Bronchial epithelial cell (primary cell): Measurements from ENCODE around the gene TKFC. TPM values are rescaled to one million over a fixed set of nuclear protein-coding genes. Genes with fewer than 3 reads are reported as not detected.
A peak's percentile ranks its signal among the peaks of the same experiment; 100 is the strongest.

Experiments
- DNase-seq: peaks from one replicate; pipeline ENCODE4 v3.0.0-alpha.2; 2010; ENCODE audit warnings: low read depth
- FAIRE-seq: peaks from 2 replicates; lab custom pipeline; 2011; peaks lifted over from hg19 to GRCh38; lab: Jason Lieb, UNC
- H3K27me3 ChIP-seq: 2 replicates; pipeline ENCODE4 v1.5.1; 2011; ENCODE audit warnings: low read length; ENCODE audit not compliant: control insufficient read depth, insufficient read depth
- H3K36me3 ChIP-seq: 2 replicates; pipeline ENCODE4 v1.5.1; 2011; ENCODE audit warnings: low read length; ENCODE audit not compliant: control insufficient read depth, insufficient read depth
- H3K4me3 ChIP-seq: 2 replicates; pipeline ENCODE4 v1.5.1; 2011; ENCODE audit warnings: mild to moderate bottlenecking, low read depth, low read length, control low read depth
- total RNA-seq: library from RNA; depleted of rRNA; stranded (reverse); fragments of >200 nt; gene quantifications from 2 replicates; pipeline ENCODE4 v1.2.1, GENCODE V29; 2014
- TF ChIP-seq, protein P1 (sequence below): IDR thresholded peaks from 2 replicates; pipeline ENCODE4 v1.5.1; 2011; ENCODE audit warnings: mild to moderate bottlenecking, moderate library complexity, low read length, control low read depth, inconsistent platforms; ENCODE audit not compliant: insufficient read depth, severe bottlenecking

The TKFC gene
- total RNA-seq, 1 donor from 2014 or later = 22.9 TPM

DNA sequence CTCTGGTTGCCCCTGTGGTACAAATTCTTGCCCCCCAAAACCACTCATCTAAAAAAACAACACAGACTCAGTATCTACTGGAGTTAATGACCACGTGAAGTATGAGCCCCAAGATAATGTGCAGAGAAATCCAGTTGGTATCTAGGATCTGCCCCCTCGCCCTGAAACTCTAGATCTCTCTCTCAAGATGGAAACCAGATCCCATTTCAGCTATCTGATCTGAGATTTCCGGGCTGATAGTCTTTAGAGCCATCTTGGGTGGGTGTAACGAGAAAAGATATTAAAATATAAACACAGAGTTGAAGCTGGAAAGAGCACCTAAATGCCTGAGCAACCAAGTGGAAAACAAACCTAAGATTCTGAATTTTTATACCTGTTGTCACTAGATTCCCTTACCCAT lies 23.9 kb upstream of the TKFC start:
- FAIRE-seq (no peak), DNase-seq (no peak)
- Histone ChIP-seq H3K4me3 (no peak overlapping the region), H3K27me3 (no peaks in the 10 kb centered on the region), H3K36me3 (peaks cover 43% of the 10 kb centered on the region)
- TF ChIP-seq, protein P1, sequence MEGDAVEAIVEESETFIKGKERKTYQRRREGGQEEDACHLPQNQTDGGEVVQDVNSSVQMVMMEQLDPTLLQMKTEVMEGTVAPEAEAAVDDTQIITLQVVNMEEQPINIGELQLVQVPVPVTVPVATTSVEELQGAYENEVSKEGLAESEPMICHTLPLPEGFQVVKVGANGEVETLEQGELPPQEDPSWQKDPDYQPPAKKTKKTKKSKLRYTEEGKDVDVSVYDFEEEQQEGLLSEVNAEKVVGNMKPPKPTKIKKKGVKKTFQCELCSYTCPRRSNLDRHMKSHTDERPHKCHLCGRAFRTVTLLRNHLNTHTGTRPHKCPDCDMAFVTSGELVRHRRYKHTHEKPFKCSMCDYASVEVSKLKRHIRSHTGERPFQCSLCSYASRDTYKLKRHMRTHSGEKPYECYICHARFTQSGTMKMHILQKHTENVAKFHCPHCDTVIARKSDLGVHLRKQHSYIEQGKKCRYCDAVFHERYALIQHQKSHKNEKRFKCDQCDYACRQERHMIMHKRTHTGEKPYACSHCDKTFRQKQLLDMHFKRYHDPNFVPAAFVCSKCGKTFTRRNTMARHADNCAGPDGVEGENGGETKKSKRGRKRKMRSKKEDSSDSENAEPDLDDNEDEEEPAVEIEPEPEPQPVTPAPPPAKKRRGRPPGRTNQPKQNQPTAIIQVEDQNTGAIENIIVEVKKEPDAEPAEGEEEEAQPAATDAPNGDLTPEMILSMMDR = no peak

GRCh38 chr11:61309739-61310138 lies 23.3 kb upstream of the TKFC start:
- Histone ChIP-seq H3K4me3 (no peak overlapping the region), H3K27me3 (no peaks in the 10 kb centered on the region), H3K36me3 (peaks cover 45% of the 10 kb centered on the region)
- TF ChIP-seq, protein P1 = no peak
- DNase-seq = no peak
- FAIRE-seq = no peak

GRCh38 chr11:61310749-61311148 lies 22.3 kb upstream of the TKFC start:
- FAIRE-seq (no peak), DNase-seq (no peak)
- H3K27me3 ChIP-seq = no peaks in the 10 kb centered on the region
- H3K36me3 ChIP-seq = peaks cover 46% of the 10 kb centered on the region
- TF ChIP-seq, protein P1 = no peak
- H3K4me3 ChIP-seq = no peak overlapping the region

DNA sequence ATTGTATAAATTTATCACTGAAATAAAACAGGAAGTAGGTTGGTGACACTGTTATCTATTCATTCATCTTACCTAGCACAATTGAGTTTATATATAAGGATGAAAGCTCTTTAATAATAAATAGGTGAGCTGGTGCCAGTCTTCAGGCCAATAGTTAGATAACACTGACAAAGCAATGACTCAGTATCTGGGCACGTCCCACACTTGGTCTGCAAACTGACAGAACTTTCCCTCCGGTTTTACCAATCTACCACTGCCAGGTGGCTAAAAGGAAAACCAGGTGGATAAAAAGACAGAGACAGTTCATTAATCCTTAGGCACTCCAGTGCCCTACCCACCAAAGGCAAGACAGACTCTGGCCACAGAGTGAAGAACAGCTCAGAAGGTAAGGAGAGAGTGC lies 17.8 kb upstream of the TKFC start:
- H3K4me3 ChIP-seq = no peak overlapping the region
- peaks cover 32% of the 10 kb centered on the region for H3K36me3 ChIP-seq
- DNase-seq (peak; percentile 46), FAIRE-seq (no peak)
- TF ChIP-seq, protein P1 = no peak
- H3K27me3 ChIP-seq = no peaks in the 10 kb centered on the region

DNA sequence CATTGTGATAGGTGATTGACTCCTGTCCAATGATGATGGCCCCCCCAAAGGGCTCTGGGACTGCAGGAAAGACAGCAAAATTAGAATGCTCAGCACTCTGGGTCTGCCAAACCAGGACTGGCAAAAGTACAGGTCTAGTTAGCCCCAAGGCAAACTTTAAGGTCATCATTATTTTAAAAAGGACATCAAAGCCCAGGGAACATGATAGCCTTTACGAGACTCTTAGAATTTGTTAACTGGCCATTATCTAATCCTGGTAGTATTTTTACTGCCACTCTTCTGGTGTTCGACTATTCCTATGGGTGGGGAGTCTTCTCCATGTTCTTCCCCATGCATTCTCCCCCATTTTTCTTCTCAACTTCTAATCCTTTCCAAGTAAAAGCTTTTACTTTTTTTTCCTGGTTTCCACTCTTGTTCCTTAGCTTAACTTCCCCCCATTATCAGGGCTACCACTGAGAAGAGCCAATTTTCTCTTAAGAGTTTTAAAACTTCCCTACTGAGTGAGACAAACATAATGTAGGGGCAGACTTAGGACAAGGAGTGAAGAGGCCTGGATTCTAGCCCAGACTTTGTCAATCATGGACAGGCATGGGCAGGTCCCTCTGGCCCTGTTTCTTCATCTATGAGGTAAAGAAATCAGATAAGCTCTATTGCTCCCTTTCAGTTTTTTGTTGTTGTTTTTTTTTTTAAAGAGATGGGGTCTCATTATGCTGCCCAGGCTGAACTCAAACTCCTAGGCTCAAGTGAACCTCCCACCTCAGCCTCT lies 7.2 kb upstream of the TKFC start:
- Histone ChIP-seq H3K36me3 (peaks cover 32% of the 10 kb centered on the region), H3K27me3 (no peaks in the 10 kb centered on the region), H3K4me3 (no peak overlapping the region)
- no peak for FAIRE-seq
- TF ChIP-seq, protein P1 = no peak
- DNase-seq = peak; percentile 88
